ENCODE data around the gene COA1. TPM values are rescaled to one million over a fixed set of nuclear protein-coding genes. Genes with fewer than 3 reads are reported as not detected.

COA1 gene
- total and polyA plus RNA-seq, 3 donors from 2014 or later: 36.4 to 80.5 (median 75.7) TPM

DNA sequence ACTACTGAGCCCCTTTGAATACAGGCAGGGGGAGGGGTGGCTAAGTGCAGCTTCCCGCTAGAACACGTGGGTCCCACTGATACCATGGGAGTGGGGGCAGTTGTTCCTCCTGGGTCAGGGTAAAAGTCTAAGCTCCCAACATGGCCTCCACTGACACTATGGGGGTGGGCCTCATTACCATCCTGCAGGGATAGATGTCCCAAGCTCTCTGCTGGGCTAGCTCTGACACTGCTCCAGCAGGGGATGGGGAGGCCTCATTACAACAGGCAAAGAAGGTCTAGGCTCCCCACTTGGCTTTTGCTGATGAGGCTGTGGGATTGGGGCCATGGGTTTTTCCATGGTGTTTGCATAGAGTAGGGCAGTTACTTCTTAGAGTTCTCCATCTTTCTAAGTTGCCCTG is 94.9 kb downstream of the COA1 start:
- H3K36me3 ChIP-seq (ENCODE audit: low read depth, missing control alignments): no peaks in the 10 kb centered on the region
- H3K4me1 ChIP-seq: no peaks in the 10 kb centered on the region
- intact Hi-C loops (cut with DNase I; ENCODE audit: low total_unique reads): no loop called here
- TF ChIP-seq, protein P1, sequence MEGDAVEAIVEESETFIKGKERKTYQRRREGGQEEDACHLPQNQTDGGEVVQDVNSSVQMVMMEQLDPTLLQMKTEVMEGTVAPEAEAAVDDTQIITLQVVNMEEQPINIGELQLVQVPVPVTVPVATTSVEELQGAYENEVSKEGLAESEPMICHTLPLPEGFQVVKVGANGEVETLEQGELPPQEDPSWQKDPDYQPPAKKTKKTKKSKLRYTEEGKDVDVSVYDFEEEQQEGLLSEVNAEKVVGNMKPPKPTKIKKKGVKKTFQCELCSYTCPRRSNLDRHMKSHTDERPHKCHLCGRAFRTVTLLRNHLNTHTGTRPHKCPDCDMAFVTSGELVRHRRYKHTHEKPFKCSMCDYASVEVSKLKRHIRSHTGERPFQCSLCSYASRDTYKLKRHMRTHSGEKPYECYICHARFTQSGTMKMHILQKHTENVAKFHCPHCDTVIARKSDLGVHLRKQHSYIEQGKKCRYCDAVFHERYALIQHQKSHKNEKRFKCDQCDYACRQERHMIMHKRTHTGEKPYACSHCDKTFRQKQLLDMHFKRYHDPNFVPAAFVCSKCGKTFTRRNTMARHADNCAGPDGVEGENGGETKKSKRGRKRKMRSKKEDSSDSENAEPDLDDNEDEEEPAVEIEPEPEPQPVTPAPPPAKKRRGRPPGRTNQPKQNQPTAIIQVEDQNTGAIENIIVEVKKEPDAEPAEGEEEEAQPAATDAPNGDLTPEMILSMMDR (IDR thresholded peaks at IDR 0.05): no peak
- TF ChIP-seq POLR2A (IDR thresholded peaks at IDR 0.05): no peak
- H3K27me3 ChIP-seq: no peaks in the 10 kb centered on the region
- H3K9me3 ChIP-seq: no peaks in the 10 kb centered on the region
- 83 to 100% methylated on average over 1 to 2 of the region's 2 CpGs for WGBS, 2 donors
- no peak overlapping the region for H3K4me3 ChIP-seq
- no peak overlapping the region for H3K27ac ChIP-seq
- no peak for DNase-seq

DNA sequence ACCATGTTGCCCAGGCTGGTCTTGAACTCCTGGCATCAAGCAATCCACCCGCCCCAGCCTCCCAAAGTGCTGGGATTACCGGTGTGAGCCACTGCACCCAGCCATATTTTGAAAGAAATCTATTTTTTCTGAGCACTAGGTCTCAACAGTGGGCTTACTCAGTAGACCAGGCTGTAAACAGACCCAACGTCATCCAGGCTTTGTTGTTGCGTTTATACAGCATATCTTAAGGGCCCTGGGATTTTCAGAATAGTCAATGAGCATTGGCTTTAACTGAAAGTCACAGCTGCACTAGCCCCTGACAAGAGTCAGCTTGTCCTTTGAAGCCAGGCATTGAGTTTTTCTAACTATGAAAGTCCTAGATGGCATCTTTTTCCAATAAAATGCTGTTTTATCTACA is 96.6 kb downstream of the COA1 start:
- 96% methylated on average over 4 of the region's 4 CpGs for WGBS, 2 donors
- intact Hi-C loops (cut with DNase I; ENCODE audit: low total_unique reads): no loop called here
- H3K36me3 ChIP-seq (ENCODE audit: low read depth, missing control alignments): no peaks in the 10 kb centered on the region

DNA sequence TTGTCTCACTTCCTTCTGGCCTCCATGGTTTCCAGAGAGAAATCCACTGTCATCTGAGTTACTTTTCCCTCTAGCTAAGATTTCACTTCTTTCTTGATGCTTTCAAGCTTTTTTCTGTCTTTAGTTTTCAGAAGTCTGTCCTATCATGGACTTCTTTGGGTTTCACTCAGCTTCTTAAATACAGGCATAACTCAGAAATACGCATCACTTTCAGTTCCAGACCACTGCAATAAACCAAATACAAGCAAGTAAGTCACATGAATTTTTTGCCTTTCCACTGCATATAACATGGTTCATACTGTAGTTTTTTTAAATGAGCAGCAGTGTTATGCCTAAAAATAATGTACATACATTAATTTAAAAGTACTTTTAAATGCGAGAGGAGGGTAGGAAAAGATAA is 97.8 kb downstream of the COA1 start:
- Histone ChIP-seq H3K9me3 (no peaks in the 10 kb centered on the region), H3K36me3 (ENCODE audit: low read depth, missing control alignments) (no peaks in the 10 kb centered on the region), H3K4me3 (no peak overlapping the region), H3K27me3 (no peaks in the 10 kb centered on the region), H3K27ac (no peak overlapping the region), H3K4me1 (no peaks in the 10 kb centered on the region)
- intact Hi-C loops (cut with DNase I; ENCODE audit: low total_unique reads): no loop called here
- WGBS, 2 donors: 91 to 95% methylated on average over 2 of the region's 2 CpGs
- TF ChIP-seq, protein P1 (IDR thresholded peaks at IDR 0.05): no peak
- TF ChIP-seq POLR2A (IDR thresholded peaks at IDR 0.05): no peak
- no peak for DNase-seq

More for the DNA sequence above, 96.6 kb downstream of the COA1 start:
- no peak overlapping the region for H3K4me3 ChIP-seq
- DNase-seq: no peak
- no peak overlapping the region for H3K27ac ChIP-seq
- H3K27me3 ChIP-seq: no peaks in the 10 kb centered on the region
- TF ChIP-seq, protein P1 (IDR thresholded peaks at IDR 0.05): no peak
- no peak for TF ChIP-seq POLR2A (IDR thresholded peaks at IDR 0.05)
- H3K4me1 ChIP-seq: no peaks in the 10 kb centered on the region
- H3K9me3 ChIP-seq: no peaks in the 10 kb centered on the region

DNA sequence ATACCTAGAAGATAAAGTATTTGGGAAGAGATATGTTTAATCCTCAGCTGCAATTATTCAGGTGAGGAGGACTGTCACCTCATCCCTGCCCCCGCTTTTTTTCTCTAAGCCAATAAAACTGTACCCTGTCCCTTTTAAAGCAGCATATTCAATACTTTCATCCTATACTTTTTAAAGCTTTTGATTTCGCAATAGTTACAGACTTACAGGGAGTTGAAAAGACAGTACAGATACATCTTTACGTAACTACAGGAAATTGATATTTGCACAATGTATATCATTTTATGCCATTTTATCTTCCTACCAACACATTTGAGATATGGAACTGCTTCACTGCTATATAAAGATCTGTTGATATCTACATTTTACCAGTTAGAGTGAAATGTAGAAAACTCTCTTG is 98.8 kb downstream of the COA1 start:
- WGBS, 2 donors: 79 to 81% methylated on average over 3 of the region's 3 CpGs
- DNase-seq: no peak
- no peaks in the 10 kb centered on the region for H3K36me3 ChIP-seq (ENCODE audit: low read depth, missing control alignments)
- intact Hi-C loops (cut with DNase I; ENCODE audit: low total_unique reads): no loop called here
- H3K27ac ChIP-seq: no peak overlapping the region
- no peaks in the 10 kb centered on the region for H3K9me3 ChIP-seq
- TF ChIP-seq, protein P1 (IDR thresholded peaks at IDR 0.05): no peak
- TF ChIP-seq POLR2A (IDR thresholded peaks at IDR 0.05): no peak
- H3K4me3 ChIP-seq: no peak overlapping the region
- no peaks in the 10 kb centered on the region for H3K4me1 ChIP-seq
- H3K27me3 ChIP-seq: no peaks in the 10 kb centered on the region

DNA sequence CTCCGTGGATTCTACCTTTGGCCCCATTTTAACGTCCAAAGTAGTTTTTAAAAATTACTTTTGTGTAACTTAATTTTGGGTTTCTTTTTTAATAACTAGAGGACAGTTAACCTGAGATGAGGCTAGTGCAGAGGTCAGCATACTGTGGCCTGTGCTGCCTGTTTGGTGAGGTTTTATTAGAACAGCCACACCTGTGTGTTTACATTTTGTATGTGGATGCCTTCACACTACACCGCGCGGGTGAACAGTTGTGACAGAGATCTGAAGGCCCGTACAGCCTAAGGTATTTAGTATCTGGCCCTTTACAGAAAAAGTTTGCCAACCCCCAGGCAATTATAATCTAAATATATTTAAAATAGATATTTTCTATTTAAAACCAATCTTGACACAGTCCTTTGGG is 99.5 kb downstream of the COA1 start:
- no peaks in the 10 kb centered on the region for H3K27me3 ChIP-seq
- no peaks in the 10 kb centered on the region for H3K9me3 ChIP-seq
- no peak overlapping the region for H3K4me3 ChIP-seq
- no peak overlapping the region for H3K27ac ChIP-seq
- no peaks in the 10 kb centered on the region for H3K36me3 ChIP-seq (ENCODE audit: low read depth, missing control alignments)
- DNase-seq: no peak
- no peaks in the 10 kb centered on the region for H3K4me1 ChIP-seq
- intact Hi-C loops (cut with DNase I; ENCODE audit: low total_unique reads): no loop called here
- WGBS, 2 donors: 75 to 85% methylated on average over 6 of the region's 6 CpGs
- TF ChIP-seq, protein P1 (IDR thresholded peaks at IDR 0.05): no peak
- TF ChIP-seq POLR2A (IDR thresholded peaks at IDR 0.05): no peak

All from testis (tissue), 3 donors.